Neural cell (in vitro differentiated cells): ENCODE measurements around the gene CYLC2. TPM values are rescaled to one million over a fixed set of nuclear protein-coding genes. Genes with fewer than 3 reads are reported as not detected.

Experiments
- H2AFZ ChIP-seq: fragments of 200-600, 300-800 bp; sonication (generic), shearing (Covaris generic); 2 replicates; pipeline ENCODE4 v1.6.0; 2014; ENCODE audit warnings: low read depth, mild to moderate bottlenecking, antibody characterized with exemption, low read length, moderate library complexity
- H3F3A ChIP-seq: fragments of 200-600 bp; shearing (Covaris generic); 2 replicates; pipeline ENCODE4 v1.6.1; 2016; ENCODE audit warnings: mild to moderate bottlenecking, moderate library complexity, mixed read lengths, antibody characterized with exemption, low read length; ENCODE audit not compliant: insufficient read depth, poor library complexity, severe bottlenecking
- H3K27ac ChIP-seq: fragments of 200-600, 300-800 bp; sonication (generic), shearing (Covaris generic); 2 replicates; pipeline ENCODE4 v1.5.1; 2014; ENCODE audit warnings: mild to moderate bottlenecking, low read length, moderate library complexity
- H3K27me3 ChIP-seq: fragments of 300-800, 200-600 bp; sonication (generic), shearing (Covaris generic); 2 replicates; pipeline ENCODE4 v1.6.0; 2014; ENCODE audit warnings: mild to moderate bottlenecking, low read depth, low read length, moderate library complexity; ENCODE audit not compliant: insufficient read depth
- H3K36me3 ChIP-seq: fragments of 300-800, 200-600 bp; sonication (generic), shearing (Covaris generic); 2 replicates; pipeline ENCODE4 v1.5.1; 2014; ENCODE audit warnings: mild to moderate bottlenecking, antibody characterized with exemption, low read length, moderate library complexity; ENCODE audit not compliant: insufficient read depth
- H3K4me2 ChIP-seq: fragments of 300-800, 200-600 bp; sonication (generic), shearing (Covaris generic); 2 replicates; pipeline ENCODE4 v1.6.0; 2014; ENCODE audit warnings: mild to moderate bottlenecking, low read length
- H3K4me3 ChIP-seq: fragments of 300-800, 200-600 bp; sonication (generic), shearing (Covaris generic); 2 replicates; pipeline ENCODE4 v1.5.1; 2014; ENCODE audit warnings: mild to moderate bottlenecking, low read length, moderate library complexity
- H3K79me2 ChIP-seq: fragments of 200-600 bp; shearing (Covaris generic); replicated peaks from 2 replicates; pipeline ENCODE4 v1.6.0; 2014; ENCODE audit warnings: mild to moderate bottlenecking, low read length, moderate library complexity; ENCODE audit not compliant: insufficient read depth
- H3K9ac ChIP-seq: fragments of 300-800, 200-600 bp; sonication (generic), shearing (Covaris generic); 2 replicates; pipeline ENCODE4 v1.6.1; 2016; ENCODE audit warnings: mild to moderate bottlenecking, low read length, mixed read lengths
- H3K9me2 ChIP-seq: fragments of 200-600 bp; shearing (Covaris generic); 2 replicates; pipeline ENCODE4 v1.6.1; 2016; ENCODE audit warnings: mild to moderate bottlenecking, low read length, mixed read lengths; ENCODE audit not compliant: insufficient read depth
- H3K9me3 ChIP-seq: fragments of 200-600, 300-800 bp; sonication (generic), shearing (Covaris generic); 2 replicates; pipeline ENCODE4 v1.6.1; 2016; ENCODE audit warnings: mild to moderate bottlenecking, mixed run types, low read length, moderate library complexity, mixed read lengths
- H4K20me1 ChIP-seq: fragments of 200-600 bp; shearing (Covaris generic); 2 replicates; pipeline ENCODE4 v1.6.1; 2016; ENCODE audit warnings: mild to moderate bottlenecking, mixed run types; ENCODE audit not compliant: insufficient read depth
- CTCF ChIP-seq: fragments of 450-650 bp; IDR thresholded peaks from 2 replicates; pipeline ENCODE4 v1.5.1; 2014; ENCODE audit warnings: antibody characterized with exemption, mild to moderate bottlenecking, moderate library complexity; ENCODE audit not compliant: poor library complexity, severe bottlenecking
- EP300 ChIP-seq: fragments of 450-650 bp; conservative IDR thresholded peaks from 2 replicates; pipeline ENCODE4 v1.6.1; 2014; ENCODE audit warnings: antibody characterized with exemption, mild to moderate bottlenecking, moderate library complexity; ENCODE audit not compliant: poor library complexity, severe bottlenecking
- EZH2 ChIP-seq: fragments of 200-600, 300-800 bp; shearing (Covaris generic), sonication (generic); IDR thresholded peaks from 2 replicates; pipeline ENCODE4 v1.6.1; 2014; ENCODE audit warnings: antibody characterized with exemption, low read length, borderline replicate concordance, mild to moderate bottlenecking; ENCODE audit not compliant: insufficient read depth, poor library complexity, severe bottlenecking
- MXI1 ChIP-seq: fragments of 450-650 bp; conservative IDR thresholded peaks from 2 replicates; pipeline ENCODE4 v1.6.1; 2014; ENCODE audit warnings: antibody characterized with exemption, mild to moderate bottlenecking; ENCODE audit not compliant: poor library complexity, severe bottlenecking
- POLR2AphosphoS5 ChIP-seq: IDR thresholded peaks from 2 replicates; pipeline ENCODE4 v1.6.1; 2012
- RAD21 ChIP-seq: fragments of 450-650 bp; conservative IDR thresholded peaks from 2 replicates; pipeline ENCODE4 v1.6.1; 2014; ENCODE audit warnings: antibody characterized with exemption, mild to moderate bottlenecking, moderate library complexity
- REST ChIP-seq: IDR thresholded peaks from 2 replicates; pipeline ENCODE4 v1.6.1; 2012; ENCODE audit warnings: borderline replicate concordance
- SMC3 ChIP-seq: fragments of 450-650 bp; conservative IDR thresholded peaks from 2 replicates; pipeline ENCODE4 v1.6.1; 2014; ENCODE audit warnings: antibody characterized with exemption, mild to moderate bottlenecking, moderate library complexity; ENCODE audit not compliant: poor library complexity
- TAF1 ChIP-seq: IDR thresholded peaks from 2 replicates; pipeline ENCODE4 v1.6.1; 2012; ENCODE audit warnings: low read depth
- polyA plus RNA-seq: library from polyadenylated mRNA; depleted of rRNA; stranded (reverse); fragments of >200 nt; gene quantifications from 2 replicates; pipeline ENCODE4 v1.2.3, GENCODE V29; 2014
- small RNA-seq, 3 experiments: library from RNA; depleted of rRNA; stranded (forward); fragments of <200 nt; gene quantifications; one replicate each; pipeline ENCODE3, GENCODE V24; 2012

CYLC2 gene
- polyA plus RNA-seq, 1 donor from 2014 or later = not detected

- H2AFZ ChIP-seq = no peak overlapping the region
- no peaks in the 10 kb centered on the region for H3K9me2 ChIP-seq
- no peaks in the 10 kb centered on the region for H3K79me2 ChIP-seq
- no peaks in the 10 kb centered on the region for H3K27me3 ChIP-seq
- H3K36me3 ChIP-seq = no peaks in the 10 kb centered on the region
- no peak overlapping the region for H3K4me2 ChIP-seq
- TF ChIP-seq POLR2AphosphoS5 (no peak), EP300 (no peak), SMC3 (no peak)
- H3K9me3 ChIP-seq = no peaks in the 10 kb centered on the region
- H3K9ac ChIP-seq = no peak overlapping the region
- no peak overlapping the region for H3K27ac ChIP-seq
- no peaks in the 10 kb centered on the region for H4K20me1 ChIP-seq
- H3F3A ChIP-seq = no peaks in the 10 kb centered on the region
- no peak overlapping the region for H3K4me3 ChIP-seq
Measured at GRCh38 chr9:103037508-103038477, 42.7 kb downstream of the CYLC2 start.

GRCh38 chr9:103041961-103042360, 46.8 kb downstream of the CYLC2 start:
- Histone ChIP-seq H3K27me3 (no peaks in the 10 kb centered on the region), H3K9me3 (no peaks in the 10 kb centered on the region), H2AFZ (no peak overlapping the region), H3K9me2 (no peaks in the 10 kb centered on the region), H3K36me3 (no peaks in the 10 kb centered on the region), H3K27ac (no peak overlapping the region), H3K4me3 (no peak overlapping the region), H3K4me2 (no peak overlapping the region), H4K20me1 (no peaks in the 10 kb centered on the region), H3K9ac (no peak overlapping the region), H3K79me2 (no peaks in the 10 kb centered on the region), H3F3A (no peaks in the 10 kb centered on the region)
- TF ChIP-seq POLR2AphosphoS5 = no peak
- no peak for TF ChIP-seq TAF1
- no peak for TF ChIP-seq RAD21
- TF ChIP-seq EP300 = no peak
- TF ChIP-seq EZH2 = no peak
- TF ChIP-seq REST = no peak
- no peak for TF ChIP-seq SMC3
- no peak for TF ChIP-seq CTCF
- no peak for TF ChIP-seq MXI1

Small RNAs within 50 kb of the gene (small RNA-seq; reads per million reads assigned to genes)
- 0 reads per million in 3 experiments for gene AL589823.1
